ENCODE results near the gene DALRD3.

- TF ChIP-seq POLR2A (IDR thresholded peaks at IDR 0.05) (no peak), CTCF (IDR thresholded peaks at IDR 0.05) (no peak), POLR2AphosphoS5 (IDR thresholded peaks at IDR 0.05) (no peak), EP300 (IDR thresholded peaks at IDR 0.05) (no peak)
Measured at GRCh38 chr3:49058011-49058410, 39.6 kb upstream of the DALRD3 start.
